HG02571 (cell line): ENCODE measurements around the gene PSAT1.

ENCODE experiments used
- ATAC-seq: cut with Tn5 transposase; IDR thresholded peaks from one replicate; pipeline ENCODE4 v1.9.1; 2021; ENCODE audit warnings: mild to moderate bottlenecking, moderate library complexity; ENCODE audit not compliant: unreplicated experiment

The PSAT1 gene

DNA sequence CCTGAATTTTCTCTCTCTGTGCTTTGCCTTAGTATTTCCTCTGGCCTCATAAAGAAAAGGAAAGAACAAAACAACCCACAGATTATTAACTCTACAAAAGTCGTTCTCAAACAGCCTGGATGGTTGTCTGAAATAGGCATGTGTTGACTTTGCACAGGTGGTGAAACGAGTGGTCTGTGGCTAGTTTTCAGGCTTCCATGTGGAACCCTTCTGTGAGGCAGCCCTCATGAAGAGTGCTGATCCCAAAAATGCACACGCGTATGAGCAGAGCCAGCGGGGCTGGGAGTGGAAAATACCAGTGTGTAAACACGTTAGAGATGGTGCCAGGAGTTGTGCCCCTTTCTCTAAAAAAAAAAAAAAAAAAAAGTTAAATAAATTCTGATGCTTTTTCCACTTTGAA is 4.9 kb upstream of the PSAT1 start:
- ATAC-seq, result no peak

DNA sequence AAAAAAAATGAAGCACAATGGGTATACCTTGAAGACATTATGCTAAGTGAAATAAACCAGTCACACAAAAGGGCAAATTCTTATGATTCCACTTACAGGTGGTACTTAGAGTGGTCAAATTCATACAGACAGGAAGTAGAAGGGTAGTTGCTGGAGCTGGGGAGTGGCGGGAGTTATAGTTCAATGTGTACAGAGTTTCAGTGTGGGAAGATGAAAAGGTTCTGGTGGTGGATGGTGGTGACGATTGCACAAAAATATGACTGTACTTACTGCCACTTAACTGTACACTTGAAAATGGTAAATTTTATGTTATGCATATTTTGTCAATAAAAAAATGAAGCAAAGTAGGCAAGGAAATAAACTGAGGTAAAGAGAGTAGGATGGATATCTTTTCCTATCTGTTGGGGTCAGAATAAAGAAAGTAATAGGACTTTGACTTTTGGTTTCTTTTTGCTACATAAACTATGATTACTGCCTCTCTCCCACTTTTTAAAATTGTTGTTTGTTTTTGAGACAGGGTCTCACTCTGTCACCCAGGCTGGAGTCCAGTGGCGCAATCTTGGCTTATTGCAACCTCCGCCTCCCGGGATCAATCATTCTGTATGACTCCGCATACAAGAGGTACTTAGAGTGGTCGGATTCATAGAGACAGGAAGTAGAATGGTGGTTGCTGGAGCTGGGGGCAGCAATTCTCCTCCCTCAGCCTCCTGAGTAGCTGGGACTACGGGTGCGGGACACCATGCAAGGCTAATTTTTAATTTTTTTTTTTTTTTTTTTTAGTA is 4.0 kb upstream of the PSAT1 start:
- ATAC-seq, result no peak

DNA sequence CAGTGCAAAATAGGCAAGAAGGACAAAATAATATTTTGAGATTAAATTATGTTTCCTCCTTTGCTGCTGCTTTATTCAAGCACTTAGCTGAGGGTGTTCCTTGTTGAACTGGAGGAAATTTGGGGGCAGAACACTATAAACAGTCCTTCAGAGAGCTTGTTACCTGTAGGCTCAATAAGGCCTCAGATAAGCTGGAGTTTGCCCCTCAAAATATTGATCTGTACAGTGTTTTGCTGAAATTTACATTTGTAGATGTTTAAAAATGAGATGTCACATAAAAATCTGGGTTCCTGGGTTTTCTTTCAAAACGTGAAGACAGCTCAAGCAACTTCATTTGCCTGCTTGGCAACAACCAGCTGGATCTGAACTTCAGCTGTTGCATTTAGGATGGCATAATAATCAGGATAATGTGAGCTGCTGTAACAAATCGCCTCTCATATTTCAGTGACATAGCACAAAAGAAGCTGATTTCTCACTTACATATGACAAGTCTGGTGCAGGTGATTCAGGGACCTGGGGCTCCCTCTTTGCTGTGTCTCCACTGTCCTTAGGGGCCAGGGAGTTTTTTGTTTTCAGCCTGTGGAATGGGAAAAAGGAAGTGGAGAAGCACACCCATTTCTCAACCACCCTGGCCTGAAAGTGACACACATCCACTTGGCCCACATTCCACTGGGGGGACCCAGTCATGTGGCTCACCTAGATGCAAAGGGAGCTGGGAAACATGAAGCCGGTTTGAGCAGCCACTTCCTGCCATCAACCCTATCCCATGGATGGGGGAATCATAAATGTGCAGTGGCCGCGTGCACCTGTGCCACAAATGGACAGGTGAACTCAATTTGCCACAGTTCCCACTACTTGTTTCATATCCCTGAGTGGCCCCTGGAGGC is 2.4 kb upstream of the PSAT1 start:
- no peak for ATAC-seq

DNA sequence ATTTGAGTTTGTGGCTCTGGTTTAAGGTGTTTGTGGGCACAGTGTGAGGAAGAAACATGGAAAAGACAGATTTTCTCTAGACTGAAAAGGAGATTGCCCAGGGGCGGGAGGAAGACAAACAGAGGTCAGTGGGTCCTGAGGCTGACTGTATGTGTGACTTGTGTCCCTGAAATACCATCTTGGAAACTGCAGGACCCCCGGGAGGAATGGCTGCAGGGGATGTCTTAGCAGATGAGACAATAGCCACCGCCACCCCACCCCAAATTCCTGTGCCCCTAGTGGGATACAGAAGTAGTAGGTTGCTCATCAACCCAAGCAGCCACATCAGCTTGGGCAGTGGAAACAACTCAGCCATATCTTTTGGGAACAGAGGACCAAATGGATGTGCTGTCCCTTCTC is 1.7 kb upstream of the PSAT1 start:
- no peak for ATAC-seq

DNA sequence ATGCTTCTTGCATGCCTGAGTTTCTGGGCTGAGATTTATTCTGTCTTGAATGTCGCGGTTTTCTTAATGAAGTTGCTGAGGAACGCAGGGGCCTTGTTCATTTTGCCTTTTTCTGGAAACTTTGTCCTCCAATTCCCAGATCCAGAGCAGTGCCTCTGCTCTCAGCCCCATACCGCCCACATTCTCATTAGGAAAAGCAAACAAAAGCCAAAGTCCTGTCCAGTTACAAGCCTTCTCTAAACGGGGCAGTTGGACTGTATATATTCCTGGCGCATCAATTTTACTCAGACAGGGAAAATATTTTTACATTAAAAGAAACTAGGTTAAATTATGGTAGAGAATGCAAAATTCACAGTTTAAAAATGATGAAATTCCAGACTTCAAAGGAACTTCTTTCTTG is 1.2 kb upstream of the PSAT1 start:
- ATAC-seq, result no peak

DNA sequence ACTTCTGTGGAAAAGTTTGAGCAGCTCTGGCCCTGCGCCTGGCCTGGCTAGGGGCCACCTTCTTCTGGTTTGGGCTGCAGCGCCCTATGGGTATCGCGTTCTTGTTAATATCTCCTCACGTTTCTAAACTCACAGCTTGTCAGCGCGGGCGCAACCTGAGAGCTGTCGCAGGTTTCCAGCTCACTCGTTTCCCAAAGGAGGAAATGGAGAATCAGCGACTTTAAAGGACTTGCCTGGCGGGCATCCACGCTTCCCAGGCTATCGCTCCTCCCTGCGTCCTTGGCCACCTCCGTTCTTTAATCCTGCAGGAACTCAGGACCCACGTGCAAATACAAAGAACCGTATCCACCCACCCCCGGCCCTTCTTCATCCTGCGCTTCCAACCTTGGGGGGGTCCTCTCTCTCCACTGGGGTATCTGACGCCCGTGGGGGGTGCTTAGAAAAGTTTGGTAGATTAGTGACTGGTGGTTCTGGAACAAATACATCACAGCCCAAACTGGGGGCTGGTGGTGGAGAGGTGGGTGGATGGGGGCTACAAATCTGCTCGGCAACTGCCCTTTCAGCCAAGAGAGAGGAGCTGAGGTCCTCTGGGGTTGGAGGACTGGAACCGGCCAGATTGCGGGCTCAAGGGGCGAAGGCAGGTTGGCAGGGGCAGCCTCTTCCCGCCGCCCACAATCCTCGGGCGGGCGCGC is 578 bp upstream of the PSAT1 start:
- no peak for ATAC-seq

DNA sequence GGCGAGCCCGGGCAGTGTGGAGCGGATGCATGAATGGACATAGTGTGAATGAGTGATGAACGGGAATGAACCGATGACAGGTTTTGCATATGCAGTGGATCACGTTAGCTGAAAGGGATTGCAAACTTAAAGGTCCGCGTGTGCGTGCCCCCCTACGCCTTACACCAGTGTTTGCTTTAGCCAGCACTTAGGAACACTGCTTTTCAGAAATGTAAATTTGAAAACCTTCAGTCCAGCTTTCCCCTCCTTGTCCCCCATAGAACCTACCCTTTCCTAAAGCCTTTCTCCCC is 692 bp downstream of the PSAT1 start:
- ATAC-seq, result no peak

DNA sequence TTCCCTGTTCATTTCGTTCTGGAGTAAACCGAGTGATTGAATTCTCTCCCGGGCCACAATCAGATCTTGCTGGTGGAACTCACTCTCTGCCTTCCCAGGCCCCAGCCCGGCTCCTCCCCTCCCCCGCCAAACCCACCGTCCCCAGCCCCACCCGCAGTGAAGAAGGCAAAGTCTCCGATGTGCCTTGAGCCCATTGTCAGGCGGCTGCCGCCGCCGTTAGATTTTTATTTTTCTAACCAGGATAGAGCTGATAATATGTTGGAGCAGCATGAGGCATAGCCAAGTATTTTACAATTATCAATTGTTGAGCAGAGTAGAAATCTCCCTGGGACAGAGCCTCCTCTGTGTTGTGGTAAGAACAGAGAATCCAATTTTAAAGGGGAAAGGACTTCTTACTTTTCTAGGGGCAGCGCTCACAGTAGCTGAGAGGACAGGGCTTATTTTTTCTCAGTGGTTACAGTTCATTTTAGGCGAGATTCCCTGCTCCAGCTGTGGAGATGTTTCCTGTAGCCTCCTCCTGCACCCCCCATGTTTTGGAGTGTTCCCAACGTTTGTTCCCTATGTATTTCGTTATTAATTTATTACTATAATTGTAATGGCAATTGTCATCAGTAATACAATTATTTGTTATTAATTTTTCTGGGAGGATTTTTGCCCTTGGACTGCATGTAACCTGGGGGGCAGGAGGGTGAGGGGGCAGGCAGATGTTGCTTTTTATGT is 1.3 kb downstream of the PSAT1 start:
- ATAC-seq, result no peak

DNA sequence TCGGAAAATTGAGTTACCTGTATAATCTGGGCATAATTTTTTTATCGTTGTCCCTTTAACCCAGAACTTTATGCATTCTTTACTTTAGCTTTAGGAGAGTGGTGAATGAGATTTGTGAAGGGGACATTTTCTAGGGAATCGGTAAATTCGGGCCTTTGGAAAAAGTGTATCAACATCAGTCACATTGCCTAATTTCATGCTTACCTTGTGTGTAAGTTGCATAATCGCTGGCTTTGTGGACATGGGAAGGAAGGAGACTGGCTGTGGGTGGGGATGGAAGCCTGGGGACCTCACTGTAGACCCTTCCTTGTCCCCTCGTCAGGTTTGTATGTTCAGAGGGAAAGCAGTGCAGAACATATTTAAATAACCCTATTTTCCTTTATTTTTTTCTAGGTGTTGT is 3.3 kb downstream of the PSAT1 start:
- no peak for ATAC-seq

DNA sequence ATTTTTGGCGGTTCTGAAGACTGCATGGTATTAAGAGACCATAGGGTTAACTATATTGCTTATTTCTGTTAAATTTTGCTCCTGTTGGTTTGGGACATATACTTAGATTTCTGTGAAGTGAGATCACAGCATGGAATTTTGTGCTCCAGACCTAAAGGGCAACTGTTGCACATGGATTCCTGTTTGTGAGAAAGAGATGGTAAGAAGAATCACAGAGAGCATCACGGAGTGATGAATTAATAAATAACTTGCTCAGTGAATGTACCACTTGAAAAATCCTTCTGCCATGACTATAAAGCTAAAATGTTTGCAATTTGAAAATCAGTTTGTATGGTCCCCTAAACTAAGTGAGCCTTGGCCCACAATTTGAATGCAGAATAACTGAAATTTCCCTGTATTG is 4.5 kb downstream of the PSAT1 start:
- ATAC-seq, result no peak

DNA sequence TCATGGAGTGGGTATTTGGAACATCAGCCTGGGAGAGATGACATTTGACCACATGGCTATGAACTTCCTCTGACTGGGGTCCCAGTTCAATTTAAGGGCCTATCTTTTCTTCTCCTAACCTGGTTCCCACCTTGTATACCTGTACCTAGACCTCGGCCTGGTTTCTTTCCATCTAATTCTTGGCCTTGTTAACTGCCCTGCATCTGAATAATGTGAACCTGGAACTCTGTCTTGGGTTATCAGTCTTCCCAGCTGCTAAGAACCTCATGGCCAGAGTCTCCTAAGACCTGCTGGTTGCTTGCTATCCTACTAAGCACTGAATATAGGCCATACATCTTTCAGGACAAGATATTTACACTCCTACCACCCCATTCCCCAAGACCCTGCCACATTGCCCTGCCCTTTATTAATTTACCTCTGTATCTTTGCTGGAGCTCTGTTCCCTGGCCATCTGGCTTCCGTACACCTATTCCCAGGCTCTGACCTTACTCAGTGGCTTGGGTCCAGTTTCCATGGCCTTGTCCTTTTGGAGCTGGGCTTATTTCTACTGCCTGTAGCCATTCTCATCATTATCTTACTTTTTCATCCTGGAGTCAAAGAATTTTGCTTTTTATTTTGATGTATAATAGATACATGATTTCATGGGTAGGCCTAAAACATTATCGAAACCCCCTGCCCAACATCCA is 6.6 kb downstream of the PSAT1 start:
- no peak for ATAC-seq

DNA sequence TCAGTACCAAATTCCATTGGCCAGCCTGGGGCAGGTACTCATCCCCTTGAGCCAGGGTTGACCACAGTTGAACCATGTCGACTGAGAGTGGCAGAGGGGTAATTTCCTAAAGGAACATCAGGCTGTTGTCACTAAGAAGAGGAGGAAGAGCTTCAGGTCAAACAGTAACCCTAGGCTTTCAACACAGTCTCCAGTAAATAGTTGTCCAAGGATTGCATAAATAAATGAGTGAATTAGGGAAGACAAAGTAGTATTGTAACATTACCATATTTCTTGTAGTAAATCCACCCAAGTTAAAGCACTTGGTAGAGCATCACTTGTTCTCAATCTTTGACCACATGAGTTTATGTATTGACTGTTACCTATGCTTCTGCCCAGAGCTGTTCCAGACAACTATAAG is 7.4 kb downstream of the PSAT1 start:
- no peak for ATAC-seq

DNA sequence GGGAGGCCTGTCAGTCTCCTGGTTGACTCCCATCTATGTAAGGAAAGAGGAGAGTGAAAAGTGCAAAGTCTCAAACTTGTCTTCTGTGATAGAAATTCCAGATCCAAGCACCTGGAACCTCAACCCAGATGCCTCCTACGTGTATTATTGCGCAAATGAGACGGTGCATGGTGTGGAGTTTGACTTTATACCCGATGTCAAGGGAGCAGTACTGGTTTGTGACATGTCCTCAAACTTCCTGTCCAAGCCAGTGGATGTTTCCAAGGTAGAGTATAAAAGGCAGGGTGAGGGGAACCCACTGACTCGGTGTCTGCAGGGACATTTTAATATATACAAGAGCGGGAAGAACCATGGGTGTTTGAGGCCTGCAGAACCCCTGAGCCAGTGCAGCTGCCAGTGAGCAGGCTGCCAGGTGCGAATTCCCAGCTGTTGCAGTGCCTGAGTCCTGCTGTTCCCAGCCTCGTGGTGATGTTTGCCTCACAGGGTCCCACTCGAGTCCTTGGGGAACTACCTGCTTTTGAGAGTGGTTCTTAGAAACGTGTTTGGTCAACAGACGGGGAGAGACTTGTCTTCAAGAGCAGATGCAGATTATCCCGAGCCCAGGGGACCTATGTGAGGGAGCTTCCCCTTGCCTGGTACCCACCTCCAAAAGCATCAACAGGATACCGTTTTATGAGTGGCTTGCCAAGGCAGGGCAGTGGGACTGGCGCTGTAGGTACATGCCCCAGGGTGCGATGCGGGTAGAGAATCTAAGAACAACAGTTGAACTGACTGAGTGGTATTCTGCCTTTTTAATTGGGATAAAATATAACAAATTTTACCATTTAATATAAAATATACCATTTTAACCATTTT is 9.5 kb downstream of the PSAT1 start:
- no peak for ATAC-seq

DNA sequence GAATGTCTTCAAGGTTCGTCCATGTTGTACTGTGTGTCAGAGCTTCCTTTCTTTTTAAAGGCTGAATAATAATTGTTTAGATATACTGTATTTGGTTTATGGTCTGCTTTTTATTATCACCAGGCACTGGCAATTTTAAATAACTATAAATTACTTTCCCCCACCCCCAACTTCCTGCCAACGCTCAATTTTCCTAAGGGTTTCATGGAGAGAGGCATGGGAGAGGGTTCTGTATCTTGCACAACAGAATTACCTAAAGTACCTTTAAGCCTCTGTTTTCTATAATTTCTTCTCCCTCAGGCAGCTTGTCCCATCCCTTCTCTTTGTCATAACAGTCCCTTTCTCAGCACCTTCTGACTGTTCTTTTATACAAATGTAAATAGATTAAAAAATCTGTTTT is 10.4 kb downstream of the PSAT1 start:
- ATAC-seq, result no peak

DNA sequence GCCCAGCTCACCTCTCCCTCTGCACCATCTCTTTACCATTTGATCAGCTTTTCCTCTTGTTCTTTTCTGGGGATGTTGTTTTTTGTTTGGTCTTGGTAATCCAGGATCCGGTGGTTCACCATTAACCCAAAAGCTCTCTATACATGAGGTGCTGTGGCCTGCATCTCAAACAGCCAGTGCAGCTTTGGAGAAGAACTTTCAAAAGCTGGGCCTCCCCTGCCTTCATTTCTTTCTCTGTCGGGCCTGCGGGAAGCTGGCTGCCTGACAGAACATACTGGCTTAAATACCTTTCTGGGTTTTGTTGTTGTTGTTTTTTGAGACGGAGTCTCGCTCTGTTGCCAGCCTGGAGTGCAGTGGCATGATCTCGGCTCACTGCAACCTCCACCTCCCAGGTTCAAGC is 12.1 kb downstream of the PSAT1 start:
- no peak for ATAC-seq

DNA sequence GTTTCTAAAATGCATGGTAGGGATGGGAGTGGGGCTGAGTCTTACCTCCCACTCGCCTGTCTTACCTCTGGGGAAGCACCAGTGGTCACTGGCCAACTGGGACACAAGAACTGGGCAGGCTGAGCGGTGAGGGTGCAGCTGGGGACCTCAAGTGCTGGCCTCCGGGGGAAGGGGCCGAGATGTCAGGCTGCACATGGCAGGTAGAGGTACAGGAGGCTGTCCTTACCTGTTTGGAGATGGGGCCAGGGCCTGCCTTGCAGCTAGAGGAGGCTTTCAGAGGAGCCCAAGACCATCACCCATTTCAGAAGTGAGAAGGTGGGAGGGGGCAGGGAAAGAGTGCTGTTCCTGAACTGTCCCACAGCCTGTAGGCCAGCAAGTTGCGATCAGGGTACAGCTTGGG is 14.2 kb downstream of the PSAT1 start:
- no peak for ATAC-seq

DNA sequence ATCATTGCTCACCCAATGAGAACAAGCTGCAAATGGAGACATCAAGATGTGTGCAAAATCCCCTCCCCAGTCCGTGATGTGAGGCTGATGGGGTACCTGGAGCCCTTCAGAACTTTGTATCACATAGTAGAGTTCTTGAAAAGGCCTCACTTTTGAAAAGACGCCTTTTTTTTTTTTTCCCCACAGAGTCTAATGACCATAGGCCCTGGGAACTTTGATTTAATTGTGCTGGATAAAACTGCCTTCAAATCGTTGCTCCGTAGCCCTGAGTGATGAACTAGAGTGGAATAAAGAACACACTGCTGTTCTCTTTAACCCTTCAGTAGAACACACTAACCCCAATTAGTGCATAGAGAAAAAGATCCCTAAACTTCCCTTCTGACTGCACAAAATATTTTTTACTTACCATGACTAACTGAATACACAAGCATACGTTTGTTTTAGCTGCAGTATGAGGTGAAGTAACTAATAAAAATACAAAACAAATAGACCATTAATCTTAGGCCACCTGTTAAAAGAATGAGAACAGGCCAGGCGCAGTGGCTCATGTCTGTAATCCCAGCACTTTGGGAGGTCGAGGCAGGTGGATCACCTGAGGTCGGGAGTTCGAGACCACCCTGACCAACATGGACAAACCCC is 15.1 kb downstream of the PSAT1 start:
- ATAC-seq, result no peak

DNA sequence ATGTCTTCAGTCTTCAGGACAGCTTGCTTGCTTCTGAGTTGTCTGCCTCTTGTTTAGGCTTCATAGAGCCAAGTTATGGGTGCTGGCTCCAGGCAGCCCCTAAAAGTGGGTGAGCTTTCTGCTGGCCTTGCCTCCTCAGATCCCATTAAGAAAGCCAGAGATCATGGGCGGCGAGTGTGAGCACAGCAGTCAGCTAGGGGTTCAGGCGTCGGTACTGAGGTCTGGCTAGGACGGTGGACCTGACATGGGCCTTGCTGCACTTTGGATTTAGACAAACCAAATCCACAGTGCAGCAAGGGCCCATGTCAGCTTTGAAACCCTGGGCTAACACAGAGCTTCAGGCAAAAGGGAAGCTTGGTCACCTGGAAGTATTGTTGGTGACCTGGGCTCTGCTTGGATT is 17.6 kb downstream of the PSAT1 start:
- no peak for ATAC-seq
